GM21737 (cell line): ENCODE measurements around the gene ZFP36.

Experiments used
- ATAC-seq: cut with Tn5 transposase; IDR thresholded peaks from one replicate; pipeline ENCODE4 v1.9.1; 2021; ENCODE audit warnings: mild to moderate bottlenecking, moderate library complexity; ENCODE audit not compliant: unreplicated experiment

Gene ZFP36

GRCh38 chr19:39382991-39383828, 23.4 kb upstream of the ZFP36 start:
- no peak for ATAC-seq

GRCh38 chr19:39384839-39385568, 21.6 kb upstream of the ZFP36 start:
- no peak for ATAC-seq

- no peak for ATAC-seq
Measured at GRCh38 chr19:39385629-39386411, 20.8 kb upstream of the ZFP36 start.

GRCh38 chr19:39386557-39386956, 20.1 kb upstream of the ZFP36 start:
- ATAC-seq, result no peak

GRCh38 chr19:39388657-39389056, 18.0 kb upstream of the ZFP36 start:
- ATAC-seq, result no peak

GRCh38 chr19:39389631-39390414, 16.8 kb upstream of the ZFP36 start:
- ATAC-seq, result no peak

GRCh38 chr19:39390451-39390750, 16.2 kb upstream of the ZFP36 start:
- no peak for ATAC-seq

- ATAC-seq, result peak; percentile 89
Measured at GRCh38 chr19:39390751-39391437, 15.8 kb upstream of the ZFP36 start, which contains the start of the genes MED29 and PAF1. MED29 (plus strand) TSS chr19:39391378; CDS start chr19:39391423, 45 bp downstream. PAF1 (minus strand) TSS chr19:39391106; CDS start chr19:39390864, 242 bp downstream.

- peak; percentile 35 for ATAC-seq
Measured at GRCh38 chr19:39397360-39398296, 9.0 kb upstream of the ZFP36 start.

GRCh38 chr19:39398297-39398864, 8.3 kb upstream of the ZFP36 start:
- ATAC-seq, result no peak

GRCh38 chr19:39399668-39400050, 7.0 kb upstream of the ZFP36 start:
- no peak for ATAC-seq

- no peak for ATAC-seq
Measured at GRCh38 chr19:39400061-39400460, 6.6 kb upstream of the ZFP36 start.

- ATAC-seq, result no peak
Measured at GRCh38 chr19:39401070-39401548, 5.5 kb upstream of the ZFP36 start.

- peak; percentile 19 for ATAC-seq
Measured at GRCh38 chr19:39401549-39402345, 4.9 kb upstream of the ZFP36 start.

GRCh38 chr19:39402346-39403300, 4.0 kb upstream of the ZFP36 start:
- ATAC-seq, result peak; percentile 18
